H9 (cell line): ENCODE measurements around the gene MICU1. TPM values are rescaled to one million over a fixed set of nuclear protein-coding genes. Genes with fewer than 3 reads are reported as not detected.

Experiments
- DNase-seq: peaks from one replicate; pipeline ENCODE4 v3.0.0-alpha.2; 2017
- H2AFZ ChIP-seq: one replicate; pipeline ENCODE4 v1.6.1; 2013; ENCODE audit warnings: mild to moderate bottlenecking, low read length, control low read depth, moderate library complexity
- H2AK5ac ChIP-seq: 2 replicates; pipeline ENCODE4 v1.6.1; 2013; ENCODE audit warnings: low read length, control low read depth, mixed read lengths; ENCODE audit not compliant: insufficient read length
- H2BK120ac ChIP-seq: one replicate; pipeline ENCODE4 v1.6.1; 2013; ENCODE audit warnings: low read depth, mild to moderate bottlenecking, low read length, control low read depth, inconsistent platforms; ENCODE audit not compliant: poor library complexity, severe bottlenecking
- H2BK12ac ChIP-seq: 2 replicates; pipeline ENCODE4 v1.6.1; 2013; ENCODE audit warnings: low read length, control low read depth, mixed read lengths, low read depth; ENCODE audit not compliant: insufficient read length
- H2BK15ac ChIP-seq: 2 replicates; pipeline ENCODE4 v1.6.1; 2013; ENCODE audit warnings: low read depth, low read length, control low read depth
- H2BK20ac ChIP-seq: one replicate; pipeline ENCODE4 v1.6.1; 2013; ENCODE audit warnings: low read depth, mild to moderate bottlenecking, low read length, control low read depth, inconsistent platforms; ENCODE audit not compliant: poor library complexity, severe bottlenecking
- H2BK5ac ChIP-seq: 2 replicates; pipeline ENCODE4 v1.6.1; 2013; ENCODE audit warnings: low read length, control low read depth, mixed read lengths; ENCODE audit not compliant: insufficient read length
- H3K14ac ChIP-seq: 2 replicates; pipeline ENCODE4 v1.6.1; 2013; ENCODE audit warnings: low read length, control low read depth; ENCODE audit not compliant: insufficient read depth
- H3K18ac ChIP-seq: 2 replicates; pipeline ENCODE4 v1.6.1; 2013; ENCODE audit warnings: low read depth, mild to moderate bottlenecking, mixed read lengths, low read length, control low read depth; ENCODE audit not compliant: insufficient read length
- H3K23ac ChIP-seq: 2 replicates; pipeline ENCODE4 v1.6.1; 2013; ENCODE audit warnings: low read length, control low read depth, mixed read lengths, low read depth; ENCODE audit not compliant: insufficient read length
- H3K23me2 ChIP-seq: 2 replicates; pipeline ENCODE4 v1.6.1; 2013; ENCODE audit warnings: low read depth, mild to moderate bottlenecking, mixed read lengths, low read length, control low read depth; ENCODE audit not compliant: insufficient read length, poor library complexity, severe bottlenecking
- H3K27ac ChIP-seq: 2 replicates; pipeline ENCODE4 v1.5.1; 2013; ENCODE audit warnings: low read length, control low read depth, mixed read lengths, low read depth; ENCODE audit not compliant: insufficient read length
- H3K27me3 ChIP-seq: 2 replicates; pipeline ENCODE4 v1.6.1; 2013; ENCODE audit warnings: low read length, control low read depth, inconsistent platforms; ENCODE audit not compliant: insufficient read depth
- H3K4ac ChIP-seq: 2 replicates; pipeline ENCODE4 v1.6.1; 2013; ENCODE audit warnings: low read depth, mild to moderate bottlenecking, control low read depth, inconsistent platforms, low read length, moderate library complexity
- H3K4me1 ChIP-seq: 2 replicates; pipeline ENCODE4 v1.6.1; 2013; ENCODE audit warnings: low read length, control low read depth, inconsistent platforms; ENCODE audit not compliant: insufficient read depth
- H3K4me2 ChIP-seq: 2 replicates; pipeline ENCODE4 v1.6.1; 2013; ENCODE audit warnings: low read length, control low read depth, mixed read lengths; ENCODE audit not compliant: insufficient read length, insufficient read depth
- H3K56ac ChIP-seq: 2 replicates; pipeline ENCODE4 v1.6.1; 2013; ENCODE audit warnings: low read depth, mild to moderate bottlenecking, mixed read lengths, low read length, control low read depth; ENCODE audit not compliant: insufficient read length
- H3K79me1 ChIP-seq: 2 replicates; pipeline ENCODE4 v1.6.1; 2013; ENCODE audit warnings: low read depth, mild to moderate bottlenecking, moderate library complexity, low read length, control low read depth, inconsistent platforms; ENCODE audit not compliant: insufficient read depth, poor library complexity, severe bottlenecking
- H3K79me2 ChIP-seq: 2 replicates; pipeline ENCODE4 v1.6.1; 2013; ENCODE audit warnings: low read length, control low read depth, inconsistent platforms; ENCODE audit not compliant: insufficient read depth
- H3K9ac ChIP-seq: 2 replicates; pipeline ENCODE4 v1.6.1; 2013; ENCODE audit warnings: low read length, control low read depth, mixed read lengths; ENCODE audit not compliant: insufficient read length; ENCODE audit errors: extremely low read depth
- H3K9me3 ChIP-seq: one replicate; pipeline ENCODE4 v1.6.1; 2013; ENCODE audit warnings: low read depth, low read length, inconsistent platforms; ENCODE audit not compliant: control insufficient read depth
- H3T11ph ChIP-seq: one replicate; pipeline ENCODE4 v1.6.1; 2013; ENCODE audit warnings: mild to moderate bottlenecking, low read length, control low read depth, inconsistent platforms
- H4K20me1 ChIP-seq: one replicate; pipeline ENCODE4 v1.6.1; 2013; ENCODE audit not compliant: control insufficient read depth, insufficient read length, insufficient read depth
- H4K5ac ChIP-seq: 2 replicates; pipeline ENCODE4 v1.6.1; 2013; ENCODE audit warnings: low read depth, mild to moderate bottlenecking, mixed read lengths, low read length, control low read depth; ENCODE audit not compliant: insufficient read length
- H4K8ac ChIP-seq: replicated peaks from 2 replicates; pipeline ENCODE4 v1.6.1; 2013; ENCODE audit warnings: low read length, control low read depth, mixed read lengths, low read depth; ENCODE audit not compliant: insufficient read length
- H4K91ac ChIP-seq: 2 replicates; pipeline ENCODE4 v1.6.1; 2013; ENCODE audit warnings: low read depth, mild to moderate bottlenecking, moderate library complexity, mixed read lengths, low read length, control low read depth; ENCODE audit not compliant: insufficient read length
- H3K27ac Mint-ChIP-seq, 3 experiments: 2 replicates in 2 of 3; 3 replicates in 1 of 3; pipeline ENCODE4 v1.8.0; 2020 to 2021; ENCODE audit warnings: mixed read lengths in 3 of 3, mild to moderate bottlenecking in 1 of 3, moderate library complexity in 1 of 3
- H3K27me3 Mint-ChIP-seq: 2 replicates; pipeline ENCODE4 v1.8.0; 2021; ENCODE audit warnings: low read depth, mild to moderate bottlenecking, moderate library complexity, mixed read lengths
- H3K36me3 Mint-ChIP-seq, 3 experiments: 2 replicates in 2 of 3; 3 replicates in 1 of 3; pipeline ENCODE4 v1.8.0; 2020 to 2021; ENCODE audit warnings: low read depth in 3 of 3, mixed read lengths in 3 of 3; ENCODE audit not compliant: insufficient read depth in 1 of 3
- H3K4me1 Mint-ChIP-seq, 2 experiments: 2 replicates each; pipeline ENCODE4 v1.8.0; 2020; ENCODE audit warnings: mixed read lengths in 2 of 2
- H3K4me3 Mint-ChIP-seq, 2 experiments: 2 replicates in 1 of 2; 3 replicates in 1 of 2; pipeline ENCODE4 v1.8.0; 2020 to 2021; ENCODE audit warnings: mild to moderate bottlenecking in 2 of 2, mixed read lengths in 2 of 2, moderate library complexity in 1 of 2
- H3K9me3 Mint-ChIP-seq, 2 experiments: 2 replicates in 1 of 2; 3 replicates in 1 of 2; pipeline ENCODE4 v1.8.0; 2020; ENCODE audit warnings: mild to moderate bottlenecking in 2 of 2, mixed read lengths in 2 of 2, moderate library complexity in 1 of 2
- CTCF ChIP-seq: fragments of 200-600 bp; sonication (generic); conservative IDR thresholded peaks from 3 replicates; pipeline ENCODE4 v1.8.0; 2021; ENCODE audit warnings: antibody characterized with exemption, mild to moderate bottlenecking
- WGBS: extraction: QIAGEN DNeasy Blood & Tissue Kit; methylation state at CpG from one replicate; pipeline ENCODE4 v1.1.7; 2013; ENCODE audit warnings: missing lambda C conversion rate, low lambda C conversion rate, mixed read lengths; ENCODE audit not compliant: insufficient read length; ENCODE audit errors: extremely low coverage; 5-methylcytosine and 5-hydroxymethylcytosine counted together
- total RNA-seq: library from RNA; stranded (reverse); gene quantifications from 2 replicates; pipeline ENCODE4 v1.2.1, GENCODE V29; 2021

Gene MICU1
- total RNA-seq, 1 experiment from 2014 or later: 33.2 TPM

- H3K4me1 ChIP-seq: no peaks in the 10 kb centered on the region
- H3K23ac ChIP-seq: no peak overlapping the region
- no peaks in the 10 kb centered on the region for H3K79me2 ChIP-seq
- Mint-ChIP-seq H3K36me3 (peaks cover 12 to 18% (median 15%) of the 10 kb centered on the region in 3 experiments; a peak in 6 of 7 replicates), H3K4me1 (peaks cover 0 to 2% of the 10 kb centered on the region in 2 experiments; a peak in 2 of 4 replicates), H3K27ac (no peak overlapping the region), H3K9me3 (peaks cover 12% of the 10 kb centered on the region in 2 experiments; a peak in 4 of 5 replicates), H3K4me3 (no peak overlapping the region), H3K27me3 (no peaks in the 10 kb centered on the region)
- no peak overlapping the region for H4K5ac ChIP-seq
- no peak overlapping the region for H2BK15ac ChIP-seq
- no peak overlapping the region for H3K56ac ChIP-seq
- no peaks in the 10 kb centered on the region for H3K79me1 ChIP-seq
- H3K14ac ChIP-seq: no peak overlapping the region
- no peak overlapping the region for H2BK120ac ChIP-seq
- H3K4me2 ChIP-seq: no peak overlapping the region
- no peak overlapping the region for H4K8ac ChIP-seq
- no peak overlapping the region for H2BK12ac ChIP-seq
- no peak overlapping the region for H3K4ac ChIP-seq
- no peak overlapping the region for H3K18ac ChIP-seq
- H3K23me2 ChIP-seq: no peaks in the 10 kb centered on the region
- TF ChIP-seq CTCF: no peak
- DNase-seq: no peak
- H3K27ac ChIP-seq: no peak overlapping the region
- no CpG with 5 or more reads among the region's 4 CpGs for WGBS
- no peak overlapping the region for H2AFZ ChIP-seq
- H2BK20ac ChIP-seq: no peak overlapping the region
- H3K9ac ChIP-seq: no peak overlapping the region
- H2BK5ac ChIP-seq: no peak overlapping the region
- no peak overlapping the region for H2AK5ac ChIP-seq
- no peaks in the 10 kb centered on the region for H3K27me3 ChIP-seq
- H4K91ac ChIP-seq: no peak overlapping the region
- no peak overlapping the region for H3T11ph ChIP-seq
- H3K9me3 ChIP-seq: no peaks in the 10 kb centered on the region
- no peaks in the 10 kb centered on the region for H4K20me1 ChIP-seq
Measured at GRCh38 chr10:72509206-72509799, 116.6 kb downstream of the MICU1 start.
